Measurements from ENCODE around the gene ARL2.
A peak's percentile ranks its signal among the peaks of the same experiment; 100 is the strongest.

The ARL2 gene

DNA sequence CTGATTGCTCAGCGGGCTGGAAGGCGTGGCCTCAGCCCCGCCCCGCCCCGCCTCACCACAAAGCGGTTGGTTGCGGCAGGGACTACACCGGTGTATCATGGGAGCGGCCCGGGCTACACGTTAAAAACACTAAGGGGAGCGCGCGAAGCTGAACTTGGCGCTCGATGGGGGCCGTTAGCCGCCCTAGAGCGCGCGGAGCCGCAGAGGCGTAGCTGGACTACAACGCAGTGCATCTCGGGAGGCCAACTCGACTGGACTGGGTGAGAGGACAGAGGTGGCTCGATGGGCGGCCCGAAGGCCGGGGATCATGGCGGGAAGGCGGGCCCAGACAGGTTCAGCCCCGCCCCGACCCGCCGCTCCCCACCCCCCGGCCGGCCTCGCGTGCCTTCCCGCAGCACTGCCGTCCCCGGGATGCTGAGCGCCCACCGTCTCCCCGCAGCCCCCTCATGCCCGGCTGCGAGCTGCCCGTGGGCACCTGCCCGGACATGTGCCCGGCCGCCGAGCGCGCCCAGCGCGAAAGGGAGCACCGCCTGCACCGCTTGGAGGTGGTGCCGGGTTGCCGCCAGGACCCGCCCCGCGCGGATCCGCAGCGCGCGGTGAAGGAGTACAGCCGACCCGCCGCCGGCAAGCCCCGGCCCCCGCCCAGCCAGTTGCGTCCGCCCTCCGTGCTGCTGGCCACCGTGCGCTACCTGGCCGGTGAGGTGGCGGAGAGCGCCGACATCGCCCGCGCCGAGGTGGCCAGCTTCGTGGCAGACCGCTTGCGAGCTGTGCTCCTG is 27.1 kb downstream of the ARL2 start, which contains the start of gene SAC3D1:
Gene SAC3D1 (plus strand): TSS at position 364 of the 776 bp plus-strand sequence. CDS start 83 bp downstream, at position 447.
- no peak for TF ChIP-seq CTCF (IDR thresholded peaks at IDR 0.05; ENCODE audit: extremely low read depth, missing control alignments)
- peak; percentile 96 for DNase-seq (ENCODE audit: low spot score)

GRCh38 chr11:65042891-65043290 is 28.9 kb downstream of the ARL2 start:
- no peak for DNase-seq (ENCODE audit: low spot score)
- no peak for TF ChIP-seq CTCF (IDR thresholded peaks at IDR 0.05; ENCODE audit: extremely low read depth, missing control alignments)

DNA sequence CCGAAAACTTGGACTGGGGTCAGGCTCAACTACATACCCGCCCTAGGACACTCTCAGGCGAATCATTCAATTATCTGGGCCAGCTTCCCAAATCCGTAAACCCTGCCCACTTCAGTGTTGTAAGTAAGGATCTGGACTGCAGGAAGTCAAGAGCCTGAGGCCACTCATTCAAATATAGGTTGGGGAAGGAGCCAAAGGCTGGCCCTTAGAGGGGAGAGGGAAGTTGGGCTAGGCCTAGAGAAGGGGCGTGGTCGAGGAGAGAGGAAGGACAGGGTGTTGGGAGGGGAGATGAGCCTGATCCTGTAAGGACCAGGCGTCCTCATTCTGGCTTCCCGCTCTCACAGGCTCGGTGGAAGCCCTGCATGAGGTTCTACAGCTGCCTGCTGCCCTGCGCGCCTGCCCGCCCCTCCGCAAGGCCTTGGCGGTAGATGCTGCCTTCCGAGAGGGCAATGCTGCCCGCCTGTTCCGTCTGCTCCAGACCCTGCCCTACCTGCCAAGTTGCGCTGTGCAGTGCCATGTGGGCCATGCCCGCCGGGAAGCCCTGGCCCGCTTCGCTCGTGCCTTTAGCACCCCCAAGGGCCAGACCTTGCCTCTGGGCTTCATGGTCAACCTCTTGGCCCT is 30.0 kb downstream of the ARL2 start:
- no peak for DNase-seq (ENCODE audit: low spot score)
- TF ChIP-seq CTCF (IDR thresholded peaks at IDR 0.05; ENCODE audit: extremely low read depth, missing control alignments), result no peak

DNA sequence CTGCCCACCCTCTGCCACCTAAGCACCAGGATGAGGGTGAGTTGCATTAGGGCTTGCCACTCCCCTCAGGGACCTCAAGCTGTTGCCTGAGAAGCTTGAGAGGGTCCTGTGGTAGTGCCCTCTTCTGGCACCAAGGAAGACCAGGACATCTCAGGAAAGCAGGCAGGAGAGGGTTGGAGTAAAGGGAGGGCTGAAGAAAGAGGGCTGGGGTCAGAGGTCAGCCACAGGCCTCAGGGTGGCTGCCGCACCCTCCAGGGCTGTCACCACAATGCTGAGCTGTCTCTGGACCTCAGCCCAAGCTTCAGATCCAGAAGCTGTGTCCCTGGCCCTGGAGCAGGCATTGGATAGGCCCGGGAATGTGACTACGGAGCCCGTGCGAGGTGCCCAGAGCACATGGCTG is 31.1 kb downstream of the ARL2 start:
- TF ChIP-seq CTCF (IDR thresholded peaks at IDR 0.05; ENCODE audit: extremely low read depth, missing control alignments), result no peak
- DNase-seq (ENCODE audit: low spot score), result no peak

DNA sequence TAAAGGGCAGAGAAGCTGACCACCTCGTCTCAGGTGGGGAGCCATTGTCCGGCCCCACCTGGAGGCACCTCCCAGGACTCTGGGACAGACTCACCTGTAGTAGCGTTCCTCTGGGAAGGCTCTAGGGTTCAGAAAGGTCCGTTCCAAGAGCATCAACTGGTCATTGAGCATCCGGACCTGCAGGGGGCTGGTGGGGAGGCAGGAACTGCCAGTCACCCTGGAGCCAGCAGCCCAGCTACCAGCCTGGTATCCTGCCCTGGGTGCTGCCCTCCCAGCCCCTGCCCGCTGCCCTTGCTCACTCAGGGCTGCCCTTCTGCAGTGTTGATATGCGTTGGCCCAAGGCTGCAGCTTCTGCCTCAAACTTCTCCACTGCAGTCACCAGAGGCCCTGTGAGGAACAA is 31.8 kb downstream of the ARL2 start:
- TF ChIP-seq CTCF (IDR thresholded peaks at IDR 0.05; ENCODE audit: extremely low read depth, missing control alignments), result no peak
- DNase-seq (ENCODE audit: low spot score), result no peak

DNA sequence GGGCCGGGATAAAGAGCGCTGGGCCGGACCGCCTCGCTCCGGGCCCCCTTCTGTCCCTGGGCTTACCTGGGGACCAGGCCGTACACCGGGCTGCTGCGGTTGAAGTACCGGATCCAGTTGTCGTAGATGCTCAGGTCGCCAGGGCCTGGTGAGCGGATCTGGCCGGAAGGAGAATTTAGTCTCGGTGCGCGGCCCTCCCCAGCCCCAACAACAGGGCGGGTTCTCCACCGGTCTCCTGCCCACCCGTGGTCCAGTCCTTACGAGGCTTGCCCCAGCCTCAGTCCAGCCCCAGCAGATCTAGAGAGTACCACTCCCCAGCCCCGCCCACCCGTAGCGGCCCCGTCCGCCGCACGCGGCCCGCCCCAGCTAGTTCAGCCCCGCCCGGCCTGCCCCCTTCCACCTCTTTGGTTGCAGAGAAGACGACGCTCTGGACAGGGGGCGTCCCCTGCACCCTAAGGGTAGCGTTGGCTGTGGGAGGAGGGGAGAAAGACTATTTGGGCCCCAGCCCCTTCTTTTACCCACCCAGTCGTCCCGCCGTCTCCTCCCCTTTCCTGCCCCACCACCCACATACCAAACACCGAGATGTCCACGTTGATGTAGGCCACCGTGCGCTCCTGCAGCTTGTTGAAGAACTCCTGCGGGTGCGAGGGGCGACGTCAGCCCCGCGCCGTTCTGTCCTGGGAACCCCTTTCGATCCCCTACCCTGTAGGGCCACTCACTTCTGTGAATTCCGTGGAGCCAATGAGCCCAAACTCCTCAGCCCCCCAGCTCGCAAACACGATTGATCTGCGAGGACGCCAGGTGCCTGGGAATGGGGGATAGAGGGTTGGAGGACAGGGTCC is 33.8 kb downstream of the ARL2 start:
- DNase-seq (ENCODE audit: low spot score), result peak; percentile 58
- no peak for TF ChIP-seq CTCF (IDR thresholded peaks at IDR 0.05; ENCODE audit: extremely low read depth, missing control alignments)

Measured in GM20000 (cell line).